Melanocyte of skin (primary cell): ENCODE measurements around the gene SIGLEC8. TPM values are rescaled to one million over a fixed set of nuclear protein-coding genes. Genes with fewer than 3 reads are reported as not detected.

Source experiments
- small RNA-seq, 2 donors: library from RNA; depleted of rRNA; stranded (forward); fragments of <200 nt; gene quantifications; one replicate each; pipeline ENCODE3, GENCODE V24; 2012
- total RNA-seq, 2 donors: library from RNA; depleted of rRNA; stranded (reverse); fragments of >200 nt; gene quantifications; 2 replicates each; pipeline ENCODE4 v1.2.3, GENCODE V29; 2012

SIGLEC8 gene
- not detected for total RNA-seq

DNA sequence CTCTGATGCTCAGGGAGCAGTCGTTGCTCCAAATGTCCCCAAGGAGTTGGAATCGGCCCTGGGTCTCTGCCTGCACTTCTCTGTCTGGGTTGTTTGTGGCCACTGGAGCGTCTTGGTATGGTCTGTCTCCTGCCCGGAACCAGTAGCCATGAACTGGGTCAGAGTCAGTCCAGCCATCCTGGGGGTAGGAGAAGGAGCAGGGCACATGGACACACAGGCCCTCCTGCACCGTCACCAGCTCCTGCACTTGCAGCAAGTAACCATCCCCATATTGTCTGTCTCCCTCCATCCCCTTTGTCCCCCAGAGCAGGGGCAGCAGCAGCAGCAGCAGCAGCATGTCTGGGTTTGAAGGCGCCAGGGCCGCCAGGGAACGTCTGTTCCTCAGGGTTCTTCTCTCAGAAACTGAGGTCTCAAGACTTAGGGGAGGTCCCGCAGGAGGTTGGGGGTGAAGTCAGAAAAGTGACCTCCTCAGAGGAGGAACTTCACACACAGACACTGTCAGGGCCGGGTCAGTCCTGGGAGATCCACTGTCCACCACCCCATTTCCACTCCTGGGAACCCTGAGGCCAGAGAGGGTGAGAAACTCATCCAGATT, at the start of gene SIGLEC8:
SIGLEC8 (minus strand) TSS at position 404 of the 595 bp plus-strand sequence; CDS start at position 337, 67 bp downstream.

DNA sequence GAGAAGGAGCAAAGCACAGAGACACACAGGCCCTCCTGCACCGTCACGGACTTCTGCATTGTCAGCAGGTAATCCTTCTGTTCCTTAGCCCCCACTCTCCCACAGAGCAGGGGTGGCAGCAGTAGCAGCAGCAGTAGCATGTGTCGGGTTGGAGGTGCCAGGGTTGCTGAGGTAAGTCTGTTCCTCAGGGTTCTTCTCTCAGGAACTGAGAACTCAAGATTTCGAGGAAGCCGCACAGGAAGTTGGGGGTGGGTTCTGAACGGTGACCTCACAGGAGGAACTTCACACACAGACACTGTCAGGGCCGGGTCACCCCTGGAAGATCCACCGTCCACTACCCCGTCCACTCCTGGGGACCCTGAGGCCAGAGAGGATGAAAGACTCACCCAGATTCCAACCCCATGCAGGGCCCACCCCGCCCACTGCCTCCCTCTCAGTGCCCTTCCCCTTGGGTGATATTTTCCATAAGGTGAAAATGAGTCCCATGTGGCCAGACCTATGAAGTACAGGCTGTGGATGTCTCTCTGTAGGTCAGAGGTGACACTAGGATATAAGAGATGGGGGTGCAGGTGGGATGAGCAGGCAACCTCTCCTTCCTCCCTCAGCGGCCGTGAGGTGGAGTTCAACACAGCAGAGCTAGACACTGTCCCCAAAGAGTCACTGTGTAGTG, 43.5 kb upstream of the SIGLEC8 start, which contains the start of gene SIGLEC12:
SIGLEC12 (minus strand) TSS at position 207 of the 670 bp plus-strand sequence; CDS start at position 140, 67 bp downstream.

DNA sequence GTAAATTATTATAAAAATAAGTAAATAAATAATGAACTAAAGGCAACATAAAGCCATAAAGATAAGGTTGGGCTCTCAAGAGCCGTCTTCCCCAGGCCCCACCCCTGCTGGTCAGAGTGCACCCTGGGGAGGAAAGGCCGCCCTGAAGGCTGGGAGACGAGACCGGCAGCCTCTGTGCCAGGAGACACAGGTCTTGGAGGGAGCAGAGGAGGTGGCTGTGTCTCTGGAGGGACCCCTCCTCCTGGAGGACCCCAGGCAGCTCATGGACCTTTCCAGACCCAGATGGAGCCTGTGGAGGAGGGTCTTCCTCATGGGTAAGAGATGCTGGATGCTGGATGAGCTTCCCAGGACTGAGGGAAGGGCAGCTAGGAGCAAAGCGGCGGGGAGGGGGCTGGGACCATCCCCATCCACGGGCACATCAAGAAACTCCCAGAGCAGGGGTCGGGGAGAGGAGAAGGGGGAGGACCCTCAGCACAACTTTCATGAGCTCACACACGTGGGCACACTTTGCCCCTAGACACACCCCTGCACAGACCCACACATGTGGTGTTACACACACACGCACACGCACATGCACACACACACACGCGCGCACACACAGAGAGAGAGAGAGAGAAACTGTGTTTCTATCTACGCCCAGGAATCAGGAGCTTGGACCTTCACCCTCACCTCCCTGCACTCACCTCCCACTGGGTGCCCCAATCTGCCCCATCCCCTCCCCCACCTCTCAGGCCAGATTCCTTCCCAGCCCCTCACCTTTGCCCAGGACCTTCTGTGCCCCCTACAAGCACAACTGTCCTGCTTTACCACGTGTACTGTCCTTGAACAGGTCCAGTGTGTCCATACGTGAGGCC, 20.4 kb upstream of the SIGLEC8 start, which contains the start of gene CEACAM18:
CEACAM18 (plus strand) TSS at position 159 of the 854 bp plus-strand sequence.

DNA sequence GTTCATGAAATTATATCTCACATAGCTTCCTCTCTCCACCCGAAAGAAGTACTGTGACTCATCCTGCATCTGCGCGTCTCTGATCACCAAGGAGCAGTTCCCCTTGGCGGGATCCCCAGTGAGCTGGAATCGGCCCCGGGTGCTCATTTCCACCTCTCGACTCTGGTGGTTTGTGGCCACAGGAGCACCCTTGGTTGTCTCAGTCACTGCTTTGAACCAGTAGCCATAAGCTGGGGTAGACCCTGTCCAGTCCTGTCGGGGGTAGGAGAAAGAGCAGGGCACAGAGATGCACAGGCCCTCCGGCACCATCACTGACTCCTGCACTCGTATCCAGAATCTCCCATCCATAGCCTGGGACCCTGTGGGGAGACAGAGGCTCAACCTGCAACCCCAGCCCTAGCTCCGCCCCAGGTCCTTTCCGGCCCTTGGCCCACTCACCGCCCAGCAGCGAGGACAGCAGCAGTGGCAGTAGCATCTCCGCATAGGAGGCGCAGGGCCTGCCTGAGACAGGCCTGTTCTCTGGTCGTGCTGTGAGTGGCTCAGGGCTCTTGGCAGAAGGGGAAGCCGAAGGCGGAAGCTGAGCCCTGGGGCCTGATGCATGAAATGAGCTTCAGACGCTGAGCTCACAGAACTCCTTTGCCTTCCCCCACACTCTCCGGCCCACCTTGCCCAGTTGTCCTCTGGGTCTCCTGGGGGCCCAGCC, 41.0 kb downstream of the SIGLEC8 start, which contains the start of gene SIGLEC10:
SIGLEC10 (minus strand) TSS at position 536 of the 703 bp plus-strand sequence; CDS start at position 475, 61 bp downstream.

Small RNA genes within 50 kb of the gene (small RNA-seq; reads per million reads assigned to genes)
- 0 reads per million in 2 donors for gene AC020914.3
- 0 reads per million in 2 donors for gene AC020914.5

Other genes starting within 250 kb of the SIGLEC8 start
- gene CD33, start 233.4 kb downstream of the SIGLEC8 start, total RNA-seq = not detected
- gene SIGLECL1, start 207.4 kb downstream of the SIGLEC8 start, total RNA-seq = not detected
- not detected for gene IGLON5, start 146.8 kb downstream of the SIGLEC8 start, total RNA-seq
- 1 to 10 TPM; 2.1 to 3.7 TPM for gene VSIG10L, start 116.3 kb downstream of the SIGLEC8 start, total RNA-seq
- gene ETFB, start 92.1 kb downstream of the SIGLEC8 start, total RNA-seq = 100 to 1,000 TPM; 106 to 145 TPM
- not detected for gene CLDND2, start 89.5 kb downstream of the SIGLEC8 start, total RNA-seq
- gene NKG7, start 85.8 kb downstream of the SIGLEC8 start, total RNA-seq = not detected
- not detected for gene LIM2, start 70.5 kb downstream of the SIGLEC8 start, total RNA-seq
- not detected for gene C19orf84, start 67.9 kb downstream of the SIGLEC8 start, total RNA-seq
- not detected for gene SIGLEC10, start 40.8 kb downstream of the SIGLEC8 start, total RNA-seq
- gene CEACAM18, start 20.1 kb upstream of the SIGLEC8 start, total RNA-seq = not detected
- not detected for gene SIGLEC12, start 43.3 kb upstream of the SIGLEC8 start, total RNA-seq
- gene SIGLEC6, start 73.2 kb upstream of the SIGLEC8 start, total RNA-seq = not detected
- 1 to 10 TPM; 4.3 to 6.5 TPM for gene ZNF175, start 112.8 kb upstream of the SIGLEC8 start, total RNA-seq
- not detected for gene SIGLEC5, start 171.9 kb upstream of the SIGLEC8 start, total RNA-seq
- not detected for gene SIGLEC14, start 188.4 kb upstream of the SIGLEC8 start, total RNA-seq
- 1 to 10 TPM; 3.1 to 4.7 TPM for gene SPACA6, start 234.9 kb upstream of the SIGLEC8 start, total RNA-seq